HEK293T (cell line): Measurements from ENCODE around the gene SGSM1.
"Not testable (repeated sequence)": the region's sequence is repeated elsewhere in the genome, so short reads cannot be mapped to it uniquely, and the experiment has no call there.

Source experiments
- CTCF ChIA-PET: fragments of 350-600 bp; formaldehyde crosslinking; extraction: SDS; loops from one replicate; lab custom pipeline; 2021; ENCODE audit warnings: antibody characterized with exemption, inconsistent platforms; lab: Yijun Ruan, JAX
- POLR2A ChIA-PET: fragments of 350-600 bp; formaldehyde crosslinking; extraction: SDS; loops from one replicate; lab custom pipeline; 2020; ENCODE audit warnings: antibody characterized with exemption, inconsistent platforms; lab: Yijun Ruan, JAX
- DNase-seq: peaks from one replicate; pipeline ENCODE4 v3.0.0; 2012; ENCODE audit warnings: mixed read lengths; ENCODE audit errors: extremely low spot score
- ARNT ChIP-seq: fragments of 450-650 bp; IDR thresholded peaks from 2 replicates; pipeline ENCODE4 v1.6.1; 2017; ENCODE audit warnings: mild to moderate bottlenecking
- BHLHE40 ChIP-seq: fragments of 450-650 bp; IDR thresholded peaks from 2 replicates; pipeline ENCODE4 v1.6.1; 2016; ENCODE audit warnings: mild to moderate bottlenecking, moderate library complexity, borderline replicate concordance
- CTBP1 ChIP-seq: fragments of 450-650 bp; IDR thresholded peaks from 2 replicates; pipeline ENCODE4 v1.6.1; 2016; ENCODE audit warnings: borderline replicate concordance
- ELF4 ChIP-seq: fragments of 450-650 bp; IDR thresholded peaks from 2 replicates; pipeline ENCODE4 v1.6.1; 2017; ENCODE audit warnings: antibody characterized with exemption
- FOXA1 ChIP-seq: fragments of 450-650 bp; IDR thresholded peaks from 2 replicates; pipeline ENCODE4 v1.6.1; 2016; ENCODE audit warnings: mild to moderate bottlenecking
- FOXK2 ChIP-seq: fragments of 450-650 bp; IDR thresholded peaks from 2 replicates; pipeline ENCODE4 v1.6.1; 2016; ENCODE audit warnings: mild to moderate bottlenecking
- FOXM1 ChIP-seq: fragments of 450-650 bp; IDR thresholded peaks from 2 replicates; pipeline ENCODE4 v1.6.1; 2017; ENCODE audit warnings: mild to moderate bottlenecking, borderline replicate concordance
- HDGF ChIP-seq: fragments of 450-650 bp; IDR thresholded peaks from 2 replicates; pipeline ENCODE4 v1.6.1; 2017; ENCODE audit warnings: antibody characterized with exemption, borderline replicate concordance
- L3MBTL2 ChIP-seq: fragments of 450-650 bp; conservative IDR thresholded peaks from 2 replicates; pipeline ENCODE4 v1.6.1; 2016; ENCODE audit warnings: mild to moderate bottlenecking
- LEF1 ChIP-seq: fragments of 450-650 bp; IDR thresholded peaks from 2 replicates; pipeline ENCODE4 v1.6.1; 2017; ENCODE audit warnings: mild to moderate bottlenecking, borderline replicate concordance
- NFRKB ChIP-seq: fragments of 450-650 bp; IDR thresholded peaks from 2 replicates; pipeline ENCODE4 v1.6.1; 2016; ENCODE audit warnings: mild to moderate bottlenecking, moderate library complexity
- PKNOX1 ChIP-seq: fragments of 450-650 bp; IDR thresholded peaks from 2 replicates; pipeline ENCODE4 v1.6.1; 2016
- SP1 ChIP-seq: fragments of 450-650 bp; IDR thresholded peaks from 2 replicates; pipeline ENCODE4 v1.6.1; 2017
- SUZ12 ChIP-seq: fragments of 450-650 bp; IDR thresholded peaks from 2 replicates; pipeline ENCODE4 v1.6.1; 2016; ENCODE audit warnings: mild to moderate bottlenecking
- TARDBP ChIP-seq: fragments of 450-650 bp; IDR thresholded peaks from 2 replicates; pipeline ENCODE4 v1.6.1; 2016
- ZNF384 ChIP-seq: fragments of 450-650 bp; IDR thresholded peaks from 2 replicates; pipeline ENCODE4 v1.6.1; 2016

The SGSM1 gene

GRCh38 chr22:24831687-24832086, 25.7 kb downstream of the SGSM1 start:
- POLR2A ChIA-PET: interaction anchor here (0.5 kb wide), 1 partner anchor 11 kb away, joined by 3 read pairs; no protein-coding TSS in a partner anchor
- no peak for TF ChIP-seq FOXK2
- TF ChIP-seq FOXA1: no peak
- no peak for TF ChIP-seq BHLHE40
- TF ChIP-seq L3MBTL2: no peak
- TF ChIP-seq HDGF: no peak
- TF ChIP-seq LEF1: no peak
- CTCF ChIA-PET: interaction anchor here (1.3 kb wide), 1 partner anchor 19 kb away, joined by 3 read pairs; no protein-coding TSS in a partner anchor
- DNase-seq: no peak

GRCh38 chr22:24833881-24834495, 28.0 kb downstream of the SGSM1 start:
- ChIA-PET POLR2A (no interaction called here), CTCF (interaction anchor here (0.6 to 1.2 kb wide), 3 partner anchors 31 to 289 kb away, joined by 3 to 4 read pairs (median 3); no protein-coding TSS in a partner anchor)
- DNase-seq: no peak
- no peak for TF ChIP-seq FOXK2
- no peak for TF ChIP-seq PKNOX1
- no peak for TF ChIP-seq NFRKB
- TF ChIP-seq FOXA1: no peak

- ChIA-PET CTCF (interaction anchor here (0.6 kb wide), 1 partner anchor 288 kb away, joined by 3 read pairs; no protein-coding TSS in a partner anchor), POLR2A (no interaction called here)
- peak; percentile 51 for DNase-seq
- TF ChIP-seq L3MBTL2: no peak
- TF ChIP-seq HDGF: no peak
- no peak for TF ChIP-seq LEF1
- no peak for TF ChIP-seq FOXK2
- TF ChIP-seq NFRKB: no peak
- TF ChIP-seq SUZ12: no peak
- TF ChIP-seq FOXM1: no peak
- TF ChIP-seq TARDBP: no peak
- TF ChIP-seq SP1: no peak
Observed at GRCh38 chr22:24834845-24835570, 29.0 kb downstream of the SGSM1 start.

- CTCF ChIA-PET: no interaction called here
- no peak for TF ChIP-seq SP1
- TF ChIP-seq BHLHE40: no peak
- no peak for TF ChIP-seq SUZ12
- TF ChIP-seq TARDBP: no peak
- TF ChIP-seq LEF1: no peak
- no peak for TF ChIP-seq NFRKB
- no peak for TF ChIP-seq FOXM1
- TF ChIP-seq ELF4: no peak
- no peak for TF ChIP-seq ZNF384
- no peak for TF ChIP-seq ARNT
- TF ChIP-seq L3MBTL2: no peak
- no peak for TF ChIP-seq PKNOX1
- no peak for TF ChIP-seq FOXK2
- no peak for TF ChIP-seq HDGF
- no peak for TF ChIP-seq FOXA1
- no peak for TF ChIP-seq CTBP1
- POLR2A ChIA-PET: no interaction called here
Observed at GRCh38 chr22:24836282-24836681, 30.3 kb downstream of the SGSM1 start.

GRCh38 chr22:24837517-24837916, 31.5 kb downstream of the SGSM1 start:
- DNase-seq, POLR2A ChIA-PET: not testable (repeated sequence)
- CTCF ChIA-PET: interaction anchor here (0.8 kb wide), 1 partner anchor 13 kb away, joined by 3 read pairs; no protein-coding TSS in a partner anchor

More at GRCh38 chr22:24836282-24836681, 30.3 kb downstream of the SGSM1 start:
- DNase-seq: no peak

GRCh38 chr22:24841261-24841660, 35.2 kb downstream of the SGSM1 start:
- ChIA-PET POLR2A (no interaction called here), CTCF (no interaction called here)
- DNase-seq: no peak
- no peak for TF ChIP-seq SP1
- TF ChIP-seq ZNF384: no peak

GRCh38 chr22:24843048-24843447, 37.0 kb downstream of the SGSM1 start:
- TF ChIP-seq BHLHE40: no peak
- no peak for TF ChIP-seq SUZ12
- no peak for TF ChIP-seq SP1
- no peak for TF ChIP-seq FOXM1
- TF ChIP-seq ZNF384: no peak
- no peak for TF ChIP-seq L3MBTL2
- no peak for TF ChIP-seq ARNT
- TF ChIP-seq ELF4: no peak
- TF ChIP-seq PKNOX1: no peak
- TF ChIP-seq HDGF: no peak
- no peak for TF ChIP-seq TARDBP
- TF ChIP-seq LEF1: no peak
- no peak for TF ChIP-seq FOXK2
- no peak for TF ChIP-seq NFRKB
- no peak for TF ChIP-seq CTBP1
- no peak for TF ChIP-seq FOXA1
- ChIA-PET CTCF (no interaction called here), POLR2A (interaction anchor here (0.7 kb wide), 1 partner anchor 12 kb away, joined by 3 read pairs; no protein-coding TSS in a partner anchor)
- no peak for DNase-seq
